Measurements from ENCODE around the gene FSIP1. TPM values are rescaled to one million over a fixed set of nuclear protein-coding genes. Genes with fewer than 3 reads are reported as not detected.

FSIP1 gene
- total RNA-seq, 4 donors from 2014 or later = 1.9 to 8.6 (median 5.6) TPM; not detected in 1

DNA sequence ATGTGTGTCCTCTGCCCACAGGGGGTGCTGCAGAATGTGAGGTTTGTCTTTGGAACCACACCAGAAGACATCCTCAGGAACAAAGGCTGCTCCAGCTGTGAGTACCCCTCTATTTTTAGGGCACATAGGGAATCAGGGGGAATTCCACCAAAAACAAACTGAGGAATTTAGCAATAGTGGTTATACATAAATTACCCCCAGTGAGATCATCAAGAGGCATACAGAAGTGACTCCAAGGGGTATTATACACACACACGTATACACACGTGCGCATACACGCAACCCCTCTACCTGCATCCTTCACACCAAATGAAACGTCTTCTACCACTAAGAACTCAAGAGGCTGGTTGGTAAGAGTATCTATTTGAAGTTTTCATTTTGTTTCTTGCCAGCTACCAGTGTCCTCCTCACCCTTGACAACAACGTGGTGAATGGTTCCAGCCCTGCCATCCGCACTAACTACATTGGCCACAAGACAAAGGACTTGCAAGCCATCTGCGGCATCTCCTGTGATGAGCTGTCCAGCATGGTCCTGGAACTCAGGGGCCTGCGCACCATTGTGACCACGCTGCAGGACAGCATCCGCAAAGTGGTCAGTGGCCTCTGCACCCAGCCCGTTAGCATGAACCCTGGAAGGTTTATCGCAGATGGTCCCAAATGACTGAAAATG is 198.9 kb downstream of the FSIP1 start:
- H3K4me1 ChIP-seq = peaks cover 16 to 83% (median 54%) of the 10 kb centered on the region in 4 donors
- WGBS, 2 donors (ENCODE audit: low coverage in 1 of 2) = 43 to 50% methylated on average over 3 to 13 of the region's 13 CpGs
- in situ Hi-C loops (cut with MboI; ENCODE audit: low pct_ligation_motif_present in 1 of 4, low pct_unique_long_range_greater_than_20kb in 1 of 4, low sequenced_read_pairs in 3 of 4) = loop anchor here (10.0 to 25.0 kb wide), 6 partner anchors 179 to 879 kb away; no protein-coding TSS in a partner anchor

DNA sequence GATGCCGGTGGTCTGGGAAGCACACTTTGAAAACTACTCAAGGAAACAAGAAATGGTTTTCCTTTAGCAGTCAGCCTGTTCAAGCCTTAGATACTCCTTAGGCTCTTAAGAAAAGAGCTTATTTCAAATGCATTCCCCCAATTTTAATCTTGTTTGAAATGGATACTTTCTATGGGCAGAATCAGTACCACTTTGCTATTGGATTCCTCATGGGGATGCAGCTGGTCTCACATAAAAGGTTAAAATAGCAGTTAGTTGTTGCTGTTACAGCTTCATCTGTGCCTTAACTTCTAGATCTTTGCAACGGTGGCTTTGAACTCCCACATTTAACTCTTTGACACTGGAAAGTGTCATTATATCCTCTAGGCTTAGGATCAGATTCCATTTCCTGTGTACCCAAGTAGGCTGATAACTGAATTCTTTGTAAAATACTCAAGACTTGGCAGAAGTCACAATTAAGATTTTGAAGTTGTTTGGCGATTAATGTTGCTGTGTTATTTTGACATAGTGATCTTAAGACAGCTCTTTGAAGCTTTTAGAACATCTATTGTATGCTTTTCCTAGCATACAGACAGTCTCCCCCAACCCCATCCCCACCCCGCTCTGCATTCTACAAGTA is 199.6 kb downstream of the FSIP1 start:
- H3K27ac ChIP-seq = peak overlapping the region; percentile 86 to 97 (median 95)
- intact Hi-C loops (cut with DNase I; ENCODE audit: low total_unique reads) (loop anchor here (5.0 kb wide), 1 partner anchor 111 kb away; no protein-coding TSS in a partner anchor), in situ Hi-C loops (cut with MboI; ENCODE audit: low pct_ligation_motif_present in 1 of 4, low pct_unique_long_range_greater_than_20kb in 1 of 4, low sequenced_read_pairs in 3 of 4) (loop anchor here (10.0 to 25.0 kb wide), 6 partner anchors 179 to 878 kb away; no protein-coding TSS in a partner anchor)
- no peaks in the 10 kb centered on the region for H3K9me3 ChIP-seq
- H3K27me3 ChIP-seq = no peaks in the 10 kb centered on the region
- TF ChIP-seq, protein P1, sequence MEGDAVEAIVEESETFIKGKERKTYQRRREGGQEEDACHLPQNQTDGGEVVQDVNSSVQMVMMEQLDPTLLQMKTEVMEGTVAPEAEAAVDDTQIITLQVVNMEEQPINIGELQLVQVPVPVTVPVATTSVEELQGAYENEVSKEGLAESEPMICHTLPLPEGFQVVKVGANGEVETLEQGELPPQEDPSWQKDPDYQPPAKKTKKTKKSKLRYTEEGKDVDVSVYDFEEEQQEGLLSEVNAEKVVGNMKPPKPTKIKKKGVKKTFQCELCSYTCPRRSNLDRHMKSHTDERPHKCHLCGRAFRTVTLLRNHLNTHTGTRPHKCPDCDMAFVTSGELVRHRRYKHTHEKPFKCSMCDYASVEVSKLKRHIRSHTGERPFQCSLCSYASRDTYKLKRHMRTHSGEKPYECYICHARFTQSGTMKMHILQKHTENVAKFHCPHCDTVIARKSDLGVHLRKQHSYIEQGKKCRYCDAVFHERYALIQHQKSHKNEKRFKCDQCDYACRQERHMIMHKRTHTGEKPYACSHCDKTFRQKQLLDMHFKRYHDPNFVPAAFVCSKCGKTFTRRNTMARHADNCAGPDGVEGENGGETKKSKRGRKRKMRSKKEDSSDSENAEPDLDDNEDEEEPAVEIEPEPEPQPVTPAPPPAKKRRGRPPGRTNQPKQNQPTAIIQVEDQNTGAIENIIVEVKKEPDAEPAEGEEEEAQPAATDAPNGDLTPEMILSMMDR (IDR thresholded peaks at IDR 0.05) = no peak
- TF ChIP-seq POLR2A (IDR thresholded peaks at IDR 0.05) (no peak), EP300 (IDR thresholded peaks at IDR 0.05; ENCODE audit: low read depth) (no peak), POLR2AphosphoS5 (IDR thresholded peaks at IDR 0.05) (no peak)
- WGBS, 2 donors (ENCODE audit: low coverage in 1 of 2) = 17 to 28% methylated on average over 2 to 4 of the region's 4 CpGs
- H3K4me3 ChIP-seq = peak overlapping the region; percentile 55 to 83 (median 57)
- peaks cover 0 to 33% (median 7%) of the 10 kb centered on the region in 4 donors for H3K36me3 ChIP-seq
- H3K4me1 ChIP-seq = peaks cover 16 to 81% (median 53%) of the 10 kb centered on the region in 4 donors
- no peak for DNase-seq

More for the DNA sequence above, 198.9 kb downstream of the FSIP1 start:
- Histone ChIP-seq H3K4me3 (peak overlapping the region in 3 of 4 donors; percentile 55 to 83 (median 57)), H3K36me3 (peaks cover 0 to 39% (median 10%) of the 10 kb centered on the region in 4 donors), H3K9me3 (no peaks in the 10 kb centered on the region), H3K27ac (peak overlapping the region; percentile 86 to 97 (median 95)), H3K27me3 (no peaks in the 10 kb centered on the region)
- TF ChIP-seq, protein P1 (IDR thresholded peaks at IDR 0.05) = peak in 4 of 5 experiments; percentile 32 to 53 (median 52)
- TF ChIP-seq POLR2AphosphoS5 (IDR thresholded peaks at IDR 0.05) (peak in 2 of 3 donors; percentile 52 to 54), POLR2A (IDR thresholded peaks at IDR 0.05) (peak; percentile 14), EP300 (IDR thresholded peaks at IDR 0.05; ENCODE audit: low read depth) (no peak)
- intact Hi-C loops (cut with DNase I; ENCODE audit: low total_unique reads) = loop anchor here (5.0 kb wide), 1 partner anchor 111 kb away; no protein-coding TSS in a partner anchor
- peak; percentile 75 for DNase-seq

DNA sequence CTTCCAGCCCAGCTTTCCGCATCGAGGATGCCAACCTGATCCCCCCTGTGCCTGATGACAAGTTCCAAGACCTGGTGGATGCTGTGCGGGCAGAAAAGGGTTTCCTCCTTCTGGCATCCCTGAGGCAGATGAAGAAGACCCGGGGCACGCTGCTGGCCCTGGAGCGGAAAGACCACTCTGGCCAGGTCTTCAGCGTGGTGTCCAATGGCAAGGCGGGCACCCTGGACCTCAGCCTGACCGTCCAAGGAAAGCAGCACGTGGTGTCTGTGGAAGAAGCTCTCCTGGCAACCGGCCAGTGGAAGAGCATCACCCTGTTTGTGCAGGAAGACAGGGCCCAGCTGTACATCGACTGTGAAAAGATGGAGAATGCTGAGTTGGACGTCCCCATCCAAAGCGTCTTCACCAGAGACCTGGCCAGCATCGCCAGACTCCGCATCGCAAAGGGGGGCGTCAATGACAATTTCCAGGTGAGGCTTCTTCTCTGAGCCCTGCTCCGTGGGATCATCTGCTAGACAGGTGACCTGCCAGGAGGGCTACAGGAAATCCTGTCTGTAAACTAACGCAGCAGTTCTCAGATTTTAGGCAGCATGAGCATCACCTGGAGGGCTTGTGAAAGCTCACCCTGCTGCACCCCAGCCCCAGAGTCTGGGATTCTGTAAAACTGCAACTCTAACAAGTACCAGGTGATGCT is 200.2 kb downstream of the FSIP1 start:
- WGBS, 2 donors (ENCODE audit: low coverage in 1 of 2) = 49% methylated on average over 16 of the region's 20 CpGs; no CpG with 5 or more reads in 1 of the 2 donors
- H3K27me3 ChIP-seq = no peaks in the 10 kb centered on the region
- peak overlapping the region; percentile 55 to 83 (median 57) for H3K4me3 ChIP-seq
- in situ Hi-C loops (cut with MboI; ENCODE audit: low pct_ligation_motif_present in 1 of 4, low pct_unique_long_range_greater_than_20kb in 1 of 4, low sequenced_read_pairs in 3 of 4) = loop anchor here (10.0 to 25.0 kb wide), 6 partner anchors 180 to 878 kb away; no protein-coding TSS in a partner anchor
- peaks cover 15 to 74% (median 53%) of the 10 kb centered on the region in 4 donors for H3K4me1 ChIP-seq
- peak in 2 of 3 donors; percentile 44 to 51 for TF ChIP-seq POLR2AphosphoS5 (IDR thresholded peaks at IDR 0.05)
- no peak for TF ChIP-seq EP300 (IDR thresholded peaks at IDR 0.05; ENCODE audit: low read depth)
- TF ChIP-seq, protein P1 (IDR thresholded peaks at IDR 0.05) = no peak
- TF ChIP-seq POLR2A (IDR thresholded peaks at IDR 0.05) = no peak
- peaks cover 0 to 28% (median 4%) of the 10 kb centered on the region in 4 donors for H3K36me3 ChIP-seq
- no peaks in the 10 kb centered on the region for H3K9me3 ChIP-seq
- peak overlapping the region; percentile 86 to 97 (median 95) for H3K27ac ChIP-seq
- intact Hi-C loops (cut with DNase I; ENCODE audit: low total_unique reads) = loop anchor here (5.0 kb wide), 1 partner anchor 110 kb away; no protein-coding TSS in a partner anchor
- peak; percentile 57 for DNase-seq
